HG03442 (cell line): ENCODE data around the gene NTN1.

Experiments
- ATAC-seq: cut with Tn5 transposase; IDR thresholded peaks from one replicate; pipeline ENCODE4 v1.9.1; 2021; ENCODE audit warnings: mild to moderate bottlenecking, moderate library complexity; ENCODE audit not compliant: unreplicated experiment

NTN1 gene

DNA sequence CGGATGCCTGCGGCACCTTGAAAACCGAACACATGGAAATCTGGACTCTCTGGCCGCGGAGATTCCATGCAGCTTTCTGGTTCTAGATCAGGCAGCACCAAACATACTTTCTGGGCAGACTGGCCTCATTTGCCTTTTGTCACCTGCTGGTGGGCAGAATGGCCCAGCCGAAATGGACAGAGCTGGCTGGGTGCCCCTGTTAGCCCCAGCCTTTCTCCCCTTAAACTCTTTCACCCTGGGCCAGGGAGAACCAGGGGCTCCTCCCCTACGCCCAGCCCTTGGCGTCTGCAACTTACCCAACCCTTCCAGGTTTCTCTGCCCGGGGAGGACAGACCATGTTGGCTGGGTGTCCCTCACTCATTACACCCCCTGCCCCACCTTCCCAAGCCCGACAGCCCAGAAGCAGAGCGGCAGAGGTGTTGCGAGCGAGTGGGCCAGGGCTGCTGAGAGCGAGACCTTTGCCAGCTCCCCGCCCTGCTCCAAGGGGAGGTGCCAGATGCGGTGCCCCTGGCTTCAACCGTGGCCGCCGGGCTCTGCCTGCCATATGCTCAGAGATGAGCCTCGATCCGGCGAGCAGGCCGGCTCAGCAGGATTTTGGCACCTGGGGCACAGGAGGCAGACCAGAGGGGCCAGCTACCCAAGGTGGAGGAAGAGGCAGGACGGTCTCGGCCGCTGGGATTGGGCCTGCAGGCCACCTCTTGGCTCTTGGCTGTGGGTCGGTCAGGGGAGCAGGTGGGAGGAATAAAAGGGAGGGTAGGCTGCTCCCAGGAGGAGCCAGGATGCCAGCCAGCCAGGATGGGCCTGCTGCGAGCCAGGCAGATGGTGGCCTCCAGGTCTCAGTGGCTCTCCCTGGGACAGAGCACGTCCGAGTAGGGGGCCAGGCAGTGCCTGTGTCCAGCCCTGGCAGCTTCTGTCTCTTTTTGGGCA, 191.3 kb downstream of the NTN1 start:
- ATAC-seq: no peak

DNA sequence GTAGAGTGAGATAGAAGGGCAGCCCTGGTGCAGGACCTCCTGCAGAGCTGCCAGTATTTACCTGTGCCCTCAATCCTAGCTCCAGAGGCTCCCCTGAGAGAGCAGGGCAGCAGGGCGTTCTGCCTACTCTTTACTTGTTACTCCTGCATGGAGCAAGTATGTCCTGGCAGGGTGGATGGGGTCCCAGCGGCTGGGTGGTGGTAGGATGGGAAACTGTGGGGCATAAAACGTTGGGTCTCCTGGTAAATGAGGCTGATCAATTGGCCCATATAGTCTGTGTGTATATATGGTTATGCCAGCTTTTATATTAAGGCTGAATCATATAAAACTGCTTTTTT, 192.0 kb downstream of the NTN1 start:
- no peak for ATAC-seq

DNA sequence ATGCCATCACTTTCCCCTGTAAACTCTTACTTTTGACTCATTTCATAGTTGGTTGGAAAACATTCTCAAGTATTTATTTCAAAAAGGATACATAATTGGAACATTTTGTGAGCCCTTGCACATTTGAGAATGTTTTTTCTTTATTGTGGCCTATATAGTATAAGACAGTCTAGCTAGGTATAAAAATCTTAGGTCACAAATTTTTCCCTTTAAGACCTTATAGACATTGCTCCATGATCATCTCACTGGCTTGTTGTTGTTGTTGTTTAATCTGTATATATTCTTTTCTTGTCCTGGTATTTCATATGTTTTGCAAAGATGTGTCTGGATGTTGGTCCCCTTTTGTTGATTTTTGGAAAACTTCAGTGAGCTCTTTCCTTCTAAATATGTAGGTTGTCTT, 194.2 kb downstream of the NTN1 start:
- ATAC-seq: no peak

DNA sequence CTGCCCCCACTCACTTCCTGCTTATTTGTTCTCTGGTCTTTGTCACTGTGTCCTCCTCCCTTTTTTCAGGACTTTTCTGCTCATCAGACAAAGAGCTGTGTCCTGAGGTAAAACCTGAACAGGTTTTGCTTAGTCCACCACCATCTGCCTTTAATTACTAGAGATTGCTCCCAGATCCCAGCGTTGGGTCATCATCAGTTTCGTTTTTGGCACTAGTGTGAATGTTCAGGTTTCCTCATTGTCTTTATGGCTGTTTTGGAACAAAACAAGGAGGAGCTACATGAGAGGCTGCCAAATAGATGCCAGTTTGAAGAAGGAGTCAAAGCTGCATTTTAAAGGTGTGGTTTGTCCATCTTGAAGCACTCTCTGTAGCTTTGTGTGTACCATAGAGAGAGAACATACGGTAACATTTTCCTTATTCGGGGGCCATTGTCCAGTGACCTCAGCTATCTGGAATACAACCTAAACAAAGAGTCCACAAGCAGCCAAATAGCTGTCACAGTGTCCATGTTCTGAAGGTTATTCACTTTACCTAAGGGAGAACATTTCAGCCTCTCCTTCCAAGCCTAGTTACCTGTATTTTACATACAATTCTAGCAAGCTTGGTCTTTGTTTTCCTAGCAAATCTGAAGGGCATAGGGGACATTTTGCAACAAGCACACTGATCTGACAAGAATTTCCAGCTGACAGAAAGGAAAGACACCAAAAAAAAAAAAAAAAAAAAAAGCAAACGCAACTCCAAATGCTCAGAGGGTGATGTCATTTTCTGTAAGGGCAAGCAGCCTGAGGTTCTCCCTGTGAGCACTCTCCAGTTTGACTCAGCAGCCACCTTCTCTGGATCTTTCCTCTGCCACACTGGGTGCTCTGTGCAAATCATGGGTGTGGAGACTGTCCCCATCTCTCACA, 196.1 kb downstream of the NTN1 start:
- ATAC-seq: no peak

DNA sequence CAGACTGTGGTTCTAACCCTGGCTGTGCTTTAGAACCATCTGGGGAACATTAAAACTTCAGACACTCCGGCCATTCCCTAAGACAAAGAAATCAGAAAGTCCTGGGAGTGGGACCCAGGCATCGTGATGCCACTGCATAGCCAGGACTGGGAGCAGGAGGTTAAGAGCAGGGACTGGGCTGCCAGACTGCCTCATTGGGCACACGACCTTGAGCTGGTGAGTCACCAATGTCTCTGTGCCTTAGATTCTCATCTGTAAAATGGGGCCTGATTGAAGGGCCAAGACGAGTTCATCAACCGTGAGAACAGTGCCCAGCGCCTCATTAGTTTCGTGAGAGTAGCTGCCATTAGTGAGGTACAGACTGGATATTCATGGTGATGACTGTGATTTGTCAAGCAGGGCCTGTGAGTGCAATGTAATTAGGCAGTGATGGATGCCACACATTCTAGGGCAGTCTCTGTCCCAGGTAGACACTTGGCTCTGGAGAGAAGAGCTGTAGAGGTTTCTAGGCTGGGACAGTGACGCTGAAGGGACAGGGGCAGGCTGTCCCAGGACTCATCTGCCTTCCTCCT, 196.8 kb downstream of the NTN1 start:
- no peak for ATAC-seq

DNA sequence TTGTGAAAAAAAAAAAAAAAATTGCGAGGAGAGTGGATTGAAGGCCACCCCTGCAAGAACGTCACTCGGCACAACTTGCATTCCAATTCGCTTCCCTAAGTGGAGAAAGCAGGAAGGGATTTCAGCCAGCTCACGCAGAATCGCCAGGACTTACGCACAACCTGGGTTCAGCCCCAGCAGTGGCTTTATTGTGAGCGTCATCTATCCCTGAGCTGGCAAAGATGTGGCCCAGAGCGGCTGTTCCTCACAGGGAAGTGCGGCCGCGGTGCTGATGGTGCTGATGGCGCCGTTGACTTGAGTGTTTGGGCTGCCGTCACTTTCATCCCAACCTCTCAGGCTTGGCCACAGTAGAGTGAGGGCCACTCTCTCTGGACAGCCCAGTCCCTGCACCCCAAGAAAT, 197.6 kb downstream of the NTN1 start:
- no peak for ATAC-seq

DNA sequence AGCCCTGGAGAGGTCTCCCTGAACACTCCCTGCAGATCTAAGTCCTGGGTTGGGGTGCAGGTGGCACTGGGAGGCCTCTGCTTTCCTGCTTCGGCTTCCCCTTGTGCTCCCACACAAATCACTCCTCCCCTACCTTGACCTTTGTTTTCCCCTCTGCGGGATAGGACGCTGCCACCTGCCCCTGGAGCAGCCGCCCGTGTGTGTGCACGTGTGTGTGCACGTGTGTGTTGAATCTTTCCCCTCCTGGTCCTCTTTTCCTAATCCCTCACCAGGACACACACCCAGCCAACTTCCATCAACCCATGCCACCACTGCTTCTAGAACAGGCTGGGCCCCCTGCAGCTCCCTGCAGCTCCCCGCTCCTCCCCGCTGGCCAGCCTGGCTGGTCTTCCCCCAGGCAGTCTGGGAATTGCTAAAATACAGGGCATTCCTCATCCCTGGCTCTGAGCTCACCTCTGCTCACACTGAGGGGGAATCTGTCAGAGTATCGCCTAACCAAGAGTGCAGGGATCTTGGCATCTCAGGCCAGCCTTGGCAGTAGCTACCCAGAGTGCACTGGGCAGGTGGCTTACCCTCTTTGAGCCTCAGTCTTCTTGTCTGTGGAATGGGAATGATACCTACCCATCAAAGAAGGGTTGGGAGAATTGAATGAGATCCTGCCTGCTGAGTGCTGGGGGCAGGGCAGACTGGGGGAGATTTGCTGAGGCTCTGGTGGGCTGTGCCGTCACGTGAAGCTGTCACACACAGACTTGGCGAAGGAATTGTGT, 198.5 kb downstream of the NTN1 start:
- no peak for ATAC-seq

DNA sequence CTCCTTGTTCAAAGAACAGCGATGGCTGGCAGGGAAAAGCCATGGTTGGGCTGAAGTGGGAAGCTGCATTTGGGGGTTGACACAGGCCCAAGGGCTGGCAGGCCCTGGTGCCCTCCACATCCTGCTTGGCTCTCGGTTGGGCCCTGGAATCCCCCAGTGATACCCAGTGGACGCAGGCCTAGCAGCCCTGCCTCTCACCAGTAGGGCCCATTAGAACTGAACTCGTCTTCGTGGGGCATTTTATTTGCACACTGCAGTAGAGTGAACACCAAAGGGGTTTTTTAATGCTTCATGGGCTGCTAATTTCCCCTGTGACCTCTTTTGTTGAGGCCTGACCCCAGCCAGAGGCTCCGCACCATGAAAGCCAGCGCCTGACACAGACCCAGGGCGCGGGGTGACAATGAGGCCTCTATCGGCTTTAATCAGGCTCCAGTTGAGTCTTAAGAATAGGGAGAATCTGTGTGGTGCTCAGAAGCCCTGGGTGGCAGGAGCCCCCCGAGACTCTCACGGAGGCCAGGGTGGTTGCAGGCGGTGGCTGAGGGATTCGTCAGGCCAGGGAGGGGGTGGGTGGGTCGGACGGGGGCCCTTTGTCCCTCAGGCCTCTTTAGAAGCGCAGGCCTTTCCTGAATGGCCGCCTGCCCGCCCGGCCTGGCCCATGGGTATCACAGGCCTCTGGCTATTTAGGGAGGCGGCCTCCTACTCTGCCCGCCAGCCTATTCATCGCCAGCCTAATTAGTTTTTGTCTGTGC, 199.3 kb downstream of the NTN1 start:
- no peak for ATAC-seq

DNA sequence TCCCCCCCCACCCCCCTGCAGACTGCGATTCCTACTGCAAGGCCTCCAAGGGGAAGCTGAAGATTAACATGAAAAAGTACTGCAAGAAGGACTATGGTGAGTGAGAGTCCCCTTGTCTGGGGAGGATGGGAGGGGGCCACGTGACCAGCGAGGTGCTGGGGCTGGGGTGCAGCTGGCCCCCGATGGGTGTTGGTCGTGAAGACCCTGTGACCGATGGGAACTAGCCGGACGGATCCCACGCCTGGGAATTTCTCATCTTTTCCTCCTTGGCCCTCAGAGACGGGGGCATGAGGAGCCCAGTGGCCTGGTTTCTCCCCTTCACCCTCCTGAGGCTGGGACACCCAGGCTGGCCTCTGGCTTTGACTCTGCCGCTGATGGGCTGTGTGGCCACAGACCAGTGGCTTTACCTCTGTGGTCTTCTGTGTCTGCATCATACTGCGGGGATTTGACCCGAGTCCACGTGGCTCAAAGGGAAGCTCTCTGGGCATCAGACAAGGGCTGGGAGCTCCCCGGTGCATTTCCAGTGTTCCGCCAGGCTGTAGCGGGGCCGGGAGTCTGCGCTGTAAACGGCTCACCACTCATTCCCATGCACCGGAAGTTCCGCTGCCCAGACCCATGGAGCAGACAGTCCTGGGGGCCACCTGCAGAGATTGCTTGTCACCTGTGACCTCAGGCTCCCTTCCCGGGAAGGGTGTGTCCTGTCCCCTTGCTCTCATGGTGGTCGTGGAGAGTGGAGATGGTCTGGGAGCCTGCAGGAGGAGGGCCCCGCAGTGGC, 200.0 kb downstream of the NTN1 start:
- ATAC-seq: no peak

DNA sequence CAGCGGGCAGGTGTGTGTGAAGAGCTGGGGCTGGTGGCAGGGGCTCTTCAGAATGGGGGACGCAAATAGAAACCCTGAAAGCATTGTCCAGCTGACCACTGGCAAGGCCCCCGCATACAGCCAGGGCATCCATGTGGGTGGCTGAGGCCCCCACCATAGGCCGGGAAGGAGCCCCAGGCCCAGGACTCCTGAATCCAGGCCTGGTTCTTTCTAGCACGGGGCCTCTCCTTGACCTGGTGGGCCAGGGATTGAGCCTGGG, 200.5 kb downstream of the NTN1 start:
- ATAC-seq: no peak

DNA sequence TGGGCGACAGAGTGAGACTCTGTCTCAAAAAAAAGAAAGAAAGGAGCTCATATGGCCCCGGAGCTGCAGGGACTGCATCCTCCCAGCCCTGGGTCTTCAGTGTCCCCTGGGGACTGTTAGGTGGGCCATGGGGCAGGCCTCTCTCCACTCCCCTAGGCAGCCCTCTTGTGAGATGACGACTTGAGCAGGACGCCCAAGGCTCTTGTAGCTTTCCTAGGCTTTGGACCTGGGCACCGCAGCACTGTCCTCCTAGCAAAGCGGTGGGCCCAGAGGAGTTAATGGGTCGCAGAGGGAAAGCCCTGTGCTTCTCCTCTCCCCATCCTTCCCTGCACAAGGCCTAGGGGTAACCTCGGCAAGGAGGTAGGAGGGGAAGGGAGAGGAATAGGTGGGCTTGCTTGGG, 202.2 kb downstream of the NTN1 start:
- ATAC-seq: no peak

DNA sequence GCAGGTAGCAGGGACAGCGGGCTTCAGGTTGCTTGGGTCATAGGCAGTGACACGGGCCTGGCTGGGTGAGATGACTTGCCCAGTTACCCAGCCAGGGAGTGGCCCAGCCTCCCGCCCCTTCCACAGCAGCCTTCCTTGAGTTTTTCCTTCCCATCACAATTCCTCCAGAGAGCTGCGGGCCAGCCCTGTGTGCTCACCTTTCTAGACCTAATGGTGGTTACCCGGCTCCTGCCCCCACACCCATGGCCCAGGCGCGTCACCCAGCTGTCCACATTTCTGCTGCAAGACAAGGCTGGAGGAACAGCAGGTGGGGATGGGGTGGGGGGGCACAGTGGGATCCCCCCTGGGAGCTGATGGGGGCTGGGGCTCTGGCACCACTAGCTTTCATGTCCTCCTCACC, 203.2 kb downstream of the NTN1 start:
- ATAC-seq: no peak

DNA sequence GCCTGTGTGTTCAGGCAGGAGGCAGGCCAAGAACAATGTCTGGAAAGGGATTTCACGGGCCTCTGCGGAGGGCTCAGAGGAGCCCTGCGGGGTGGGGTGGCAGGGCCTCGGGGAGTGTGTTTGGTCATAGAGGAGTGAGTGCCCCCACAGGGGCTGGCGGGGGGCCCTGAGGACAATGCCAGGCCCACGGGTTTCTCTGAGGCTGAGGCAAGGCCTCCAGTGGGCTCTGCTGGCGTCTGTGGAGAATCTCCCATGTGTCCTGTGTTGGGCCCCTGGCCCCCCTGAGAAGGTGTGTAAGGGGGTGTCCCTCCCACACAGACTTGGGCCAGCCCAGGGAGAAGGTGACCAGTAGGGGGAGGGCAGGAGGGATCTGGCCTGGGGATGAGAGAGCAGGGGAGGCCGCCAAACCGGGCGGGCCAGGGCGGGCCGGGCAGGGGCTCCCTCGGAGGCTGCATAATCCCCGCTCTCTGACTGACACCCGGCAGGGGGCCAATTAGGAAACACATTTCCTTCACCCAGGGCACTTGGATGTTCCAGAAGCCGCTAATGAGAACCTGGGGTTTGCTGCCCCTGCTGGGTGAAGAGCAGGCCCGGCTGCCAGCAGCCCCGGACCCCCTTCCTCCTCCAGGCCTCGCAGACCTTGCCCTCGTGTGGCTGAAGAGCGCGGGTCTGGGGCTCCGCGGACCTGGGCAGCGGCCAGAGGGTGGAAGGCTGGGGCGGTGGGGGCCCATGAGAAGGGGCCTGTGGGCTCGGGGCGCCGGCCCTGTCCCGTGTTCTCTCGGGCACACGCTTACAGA, 204.2 kb downstream of the NTN1 start:
- no peak for ATAC-seq

DNA sequence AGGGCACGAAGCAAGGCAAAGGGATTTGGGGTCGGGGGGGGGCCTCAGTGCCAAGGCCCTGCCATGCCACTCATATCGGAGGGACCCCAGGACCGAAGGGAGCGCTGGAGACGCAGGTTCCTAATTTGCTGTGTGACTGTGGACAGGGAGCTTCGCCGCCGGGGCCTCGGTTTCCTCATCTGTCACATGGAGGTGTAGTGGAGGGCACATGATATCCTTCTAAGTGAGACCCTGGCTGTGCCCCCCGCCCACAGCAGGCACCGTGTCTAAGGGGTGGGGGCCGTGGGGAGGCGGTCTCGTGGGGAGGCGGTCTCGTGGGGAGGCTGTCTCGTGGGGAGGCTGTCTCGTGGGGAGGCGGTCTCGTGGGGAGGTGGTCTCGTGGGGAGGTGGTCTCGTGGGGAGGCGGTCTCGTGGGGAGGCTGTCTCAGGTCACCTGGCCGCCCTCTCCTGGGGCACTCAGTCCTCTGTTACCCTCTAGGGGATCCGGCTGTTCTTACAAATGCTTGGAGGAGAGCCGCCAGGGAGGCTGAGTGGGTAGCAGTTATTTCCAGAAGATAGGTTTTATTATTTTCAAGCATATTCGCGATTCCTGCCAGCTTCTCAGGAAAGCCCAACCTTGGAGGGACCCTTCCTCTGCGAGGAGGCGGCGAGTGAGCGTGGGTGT, 205.0 kb downstream of the NTN1 start:
- ATAC-seq: no peak

DNA sequence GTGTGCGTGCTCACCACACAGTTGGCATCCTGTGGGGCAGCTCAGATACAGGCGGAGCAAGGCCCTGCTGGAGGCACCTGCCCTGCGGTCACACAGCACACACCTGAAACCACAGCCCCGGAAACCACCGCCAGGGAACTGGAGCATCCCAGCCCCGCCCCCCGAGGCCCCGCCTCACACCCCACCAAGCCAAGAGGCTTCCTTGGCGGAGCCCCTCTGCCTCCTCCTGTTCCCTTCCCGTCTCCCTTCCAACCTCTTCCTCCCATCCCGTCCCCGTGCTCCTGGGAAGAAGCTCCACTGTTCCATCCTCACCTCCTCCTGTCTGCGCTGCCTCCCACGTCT, 205.5 kb downstream of the NTN1 start:
- no peak for ATAC-seq

DNA sequence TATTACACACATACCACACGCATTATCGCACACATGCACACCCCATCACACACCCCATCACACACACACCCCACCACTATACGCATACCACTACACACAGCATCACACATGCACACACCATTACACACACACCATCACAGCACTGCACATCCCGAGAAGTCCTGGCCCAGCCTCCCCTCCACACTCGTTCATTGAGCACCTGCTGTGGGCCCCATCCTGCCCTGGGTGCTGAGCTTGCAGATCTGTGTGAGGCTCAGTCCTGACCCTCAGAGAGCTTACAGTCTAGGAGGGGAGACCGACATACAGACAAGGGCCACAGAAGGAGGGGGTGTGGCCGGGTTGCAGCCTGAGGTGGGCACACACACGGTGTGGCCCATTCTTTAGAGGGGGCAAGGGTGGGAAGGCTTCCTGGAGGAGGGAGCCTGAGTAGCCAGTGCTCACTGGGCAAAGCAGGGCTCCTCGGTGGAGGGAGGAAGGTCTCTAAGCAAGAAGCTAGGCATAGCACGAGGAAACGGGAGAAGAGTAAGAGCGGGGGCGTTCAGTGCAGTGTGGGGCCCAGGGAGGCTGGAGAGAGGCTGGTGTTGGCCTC, 206.6 kb downstream of the NTN1 start:
- no peak for ATAC-seq

DNA sequence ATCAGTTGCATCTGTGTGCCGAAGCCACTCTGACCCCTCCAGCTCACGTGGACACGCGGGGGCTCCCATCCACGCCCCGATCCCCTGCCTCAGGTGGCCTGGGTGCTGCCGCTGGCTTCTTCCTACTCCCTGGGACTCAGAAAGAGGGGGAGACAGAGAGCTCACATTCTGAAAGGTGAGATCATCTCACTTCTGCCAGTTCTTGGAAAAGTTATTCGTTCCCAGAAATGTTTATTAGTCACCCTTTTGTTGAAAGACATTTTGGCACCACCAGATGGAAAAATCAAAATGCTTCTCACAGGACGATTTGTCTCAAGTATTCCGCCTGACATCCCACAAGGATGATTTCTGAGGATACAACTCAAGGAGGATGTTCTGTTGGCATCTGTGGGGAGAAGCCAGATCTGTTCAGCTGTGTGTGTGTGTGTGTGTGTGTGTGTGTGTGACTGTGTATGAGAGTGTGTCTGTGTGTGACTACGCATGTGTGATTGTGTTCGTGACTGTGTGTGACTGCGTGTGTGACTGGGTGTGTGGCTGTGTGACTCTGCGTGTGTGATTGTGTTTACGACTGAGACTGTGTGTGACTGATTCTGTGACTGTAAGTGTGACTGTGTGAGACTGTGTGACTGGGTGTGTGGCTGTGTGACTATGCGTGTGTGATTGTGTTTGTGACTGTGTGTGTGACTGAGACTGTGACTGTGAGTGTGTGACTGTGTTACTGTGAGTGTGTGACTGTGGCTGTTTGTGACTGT, 207.3 kb downstream of the NTN1 start:
- ATAC-seq: no peak
